ENCODE measurements around the gene MYH6. TPM values are rescaled to one million over a fixed set of nuclear protein-coding genes. Genes with fewer than 3 reads are reported as not detected.
"Not testable (repeated sequence)": the region's sequence is repeated elsewhere in the genome, so short reads cannot be mapped to it uniquely, and the experiment has no call there.

Gene MYH6
- total RNA-seq, 1 donor from 2014 or later = 1.2 TPM

DNA sequence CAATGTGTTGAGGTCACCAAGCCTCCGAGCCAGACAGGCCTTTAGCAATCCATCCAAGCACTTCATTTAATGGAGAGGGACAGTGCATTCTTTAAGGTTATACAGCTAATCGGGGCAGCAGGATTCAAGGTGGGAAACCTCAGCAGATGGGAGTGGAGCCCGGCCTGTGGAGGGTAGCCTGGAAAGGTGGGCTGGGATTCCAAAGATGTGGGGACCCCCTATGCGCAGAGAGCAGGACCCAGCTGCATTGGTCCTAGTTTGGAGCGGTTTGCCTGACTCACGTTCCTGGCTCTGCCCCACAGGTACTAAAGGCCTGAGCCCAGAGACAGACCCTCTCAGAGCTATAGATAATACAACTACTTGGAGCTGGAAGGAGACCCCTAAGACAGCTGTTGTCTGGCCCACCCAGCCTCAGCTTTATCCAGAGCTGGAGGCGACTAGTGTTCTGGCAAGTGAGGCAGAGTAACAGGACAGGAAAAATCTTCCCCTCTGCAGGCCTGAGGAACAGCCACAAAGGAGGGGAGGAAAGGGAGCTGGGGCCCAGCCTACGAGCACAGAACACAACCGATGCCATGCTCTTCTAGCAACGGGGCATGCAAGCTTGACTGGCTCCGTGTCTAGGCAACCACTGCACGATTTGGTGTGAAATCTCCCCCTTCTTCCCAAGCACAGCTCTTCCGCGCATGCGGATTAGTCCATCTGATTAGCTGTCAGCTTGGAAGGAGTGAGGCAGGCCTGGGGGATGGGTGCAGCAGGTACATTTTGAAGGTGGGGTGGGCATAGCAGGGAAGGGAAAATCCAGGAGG lies 28.5 kb upstream of the MYH6 start:
- intact Hi-C loops (cut with micrococcal nuclease) = no loop called here

- intact Hi-C loops (cut with micrococcal nuclease) = no loop called here
Observed at GRCh38 chr14:23435543-23436326, 27.7 kb upstream of the MYH6 start, which contains the start of gene MYH7. TSS of gene MYH7 (minus strand) at chr14:23435660. CDS start at chr14:23433732, 1,928 bp downstream.

DNA sequence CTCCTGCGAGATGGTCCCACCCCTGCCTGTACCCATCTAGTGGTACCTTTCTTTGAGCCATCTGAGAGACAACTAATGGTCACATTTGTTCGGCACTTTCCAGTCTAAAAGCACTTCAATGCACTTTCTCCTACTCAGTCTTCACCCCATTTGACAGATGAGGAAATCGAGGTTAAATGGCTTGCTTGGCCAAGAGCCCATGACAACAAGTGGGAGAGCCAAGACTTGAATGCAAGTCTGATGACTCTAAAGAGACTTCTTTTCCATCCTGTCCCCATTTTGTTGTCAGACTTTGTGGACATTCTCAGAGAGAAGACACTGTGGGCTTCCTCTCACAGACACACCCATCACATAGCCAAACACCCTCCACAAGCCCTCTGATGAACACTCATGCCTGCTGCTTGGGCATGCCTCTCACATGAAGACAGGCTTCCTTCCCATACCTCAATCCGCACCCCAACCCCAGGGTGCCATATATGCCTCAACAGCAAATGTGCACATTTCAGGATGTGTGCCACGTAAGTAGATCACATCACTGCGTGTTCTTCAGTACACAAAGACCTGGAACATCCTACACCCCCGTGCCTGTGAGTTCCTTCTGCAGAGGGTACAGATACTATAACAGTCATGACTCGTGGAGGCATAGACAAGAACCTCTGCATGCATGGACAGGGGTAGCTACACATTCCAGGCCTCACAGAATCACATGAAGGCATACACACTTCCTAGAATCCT lies 26.6 kb upstream of the MYH6 start:
- intact Hi-C loops (cut with micrococcal nuclease) = no loop called here

- intact Hi-C loops (cut with micrococcal nuclease) = no loop called here
Observed at GRCh38 chr14:23433457-23433856, 25.4 kb upstream of the MYH6 start.

GRCh38 chr14:23432946-23433345 lies 24.9 kb upstream of the MYH6 start:
- intact Hi-C loops (cut with micrococcal nuclease) = no loop called here

GRCh38 chr14:23432102-23432925 lies 24.2 kb upstream of the MYH6 start:
- intact Hi-C loops (cut with micrococcal nuclease) = no loop called here

GRCh38 chr14:23431486-23431885 lies 23.4 kb upstream of the MYH6 start:
- intact Hi-C loops (cut with micrococcal nuclease) = no loop called here

- intact Hi-C loops (cut with micrococcal nuclease) = no loop called here
Observed at GRCh38 chr14:23430723-23431085, 22.6 kb upstream of the MYH6 start.

GRCh38 chr14:23430016-23430722 lies 22.1 kb upstream of the MYH6 start:
- intact Hi-C loops (cut with micrococcal nuclease) = no loop called here

DNA sequence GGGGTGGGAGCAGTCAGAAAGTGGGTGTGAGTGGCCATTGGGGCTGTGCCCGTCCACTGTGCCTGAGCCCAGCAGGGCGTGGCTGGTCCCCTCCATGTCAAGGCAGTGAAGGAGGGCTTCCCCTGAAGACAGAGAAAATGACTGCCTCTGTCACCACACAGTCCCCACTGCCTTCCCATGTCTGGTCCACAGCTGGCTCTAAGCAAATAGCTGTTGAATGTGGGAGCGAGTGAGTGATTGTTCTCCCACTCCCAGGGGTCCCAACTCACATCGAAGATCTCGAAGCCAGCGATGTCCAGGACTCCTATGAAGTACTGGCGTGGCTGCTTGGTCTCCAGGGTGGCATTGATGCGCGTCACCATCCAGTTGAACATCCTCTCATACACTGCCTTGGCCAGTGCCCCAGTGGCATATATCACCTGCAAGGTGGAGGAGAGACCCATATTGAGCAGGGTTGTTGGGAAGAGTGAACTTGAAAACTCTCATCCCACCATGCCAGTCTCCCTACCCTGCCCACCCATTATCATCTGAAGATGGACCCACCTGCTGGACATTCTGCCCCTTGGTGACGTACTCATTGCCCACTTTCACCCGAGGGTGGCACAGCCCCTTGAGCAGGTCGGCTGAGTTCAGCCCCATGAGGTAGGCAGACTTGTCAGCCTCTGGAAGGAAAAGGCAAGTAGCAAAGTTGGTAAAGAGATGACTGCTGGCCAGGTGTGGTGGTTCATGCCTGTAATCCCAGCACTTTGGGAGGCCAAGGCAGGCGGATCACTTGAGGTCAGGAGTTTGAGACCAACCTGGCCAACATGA lies 20.8 kb upstream of the MYH6 start:
- intact Hi-C loops (cut with micrococcal nuclease) = no loop called here

DNA sequence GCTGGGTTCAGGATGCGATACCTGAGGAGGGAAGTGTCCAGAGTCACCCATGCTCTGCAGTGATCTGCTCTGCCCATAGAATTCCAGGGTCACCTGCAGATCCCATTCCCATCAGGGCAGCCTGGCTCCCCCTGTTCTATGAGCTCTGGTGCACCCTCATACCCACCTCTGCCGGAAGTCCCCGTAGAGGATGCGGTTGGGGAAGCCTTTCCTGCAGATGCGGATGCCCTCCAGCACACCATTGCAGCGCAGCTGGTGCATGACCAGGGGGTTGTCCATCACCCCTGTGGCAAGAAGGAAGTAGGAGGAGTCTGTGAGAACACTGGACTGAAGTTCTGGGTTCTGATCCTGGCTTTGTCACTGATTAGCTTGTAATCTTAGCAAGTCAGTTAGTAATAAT lies 17.7 kb upstream of the MYH6 start:
- intact Hi-C loops (cut with micrococcal nuclease) = not testable (repeated sequence)

DNA sequence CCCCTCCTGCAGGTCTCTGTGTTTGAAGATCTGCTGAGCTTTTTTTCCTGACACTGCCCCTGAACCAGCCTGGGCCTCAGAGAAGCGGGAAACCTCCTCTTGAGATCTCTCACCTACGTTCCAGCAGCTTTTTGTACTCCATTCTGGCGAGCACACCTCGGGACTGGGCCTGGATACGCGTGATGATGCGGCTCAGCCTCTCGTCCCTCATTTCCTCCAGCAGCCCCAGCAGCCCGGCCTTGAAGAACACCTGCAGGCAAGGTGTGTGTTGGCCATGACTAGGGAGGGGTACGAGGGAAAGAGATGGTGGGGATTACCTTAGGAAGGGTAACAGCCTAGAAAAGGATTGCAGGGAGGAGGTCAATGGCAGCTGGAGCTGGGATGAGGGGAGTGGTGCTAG lies 17.1 kb upstream of the MYH6 start:
- intact Hi-C loops (cut with micrococcal nuclease) = no loop called here

DNA sequence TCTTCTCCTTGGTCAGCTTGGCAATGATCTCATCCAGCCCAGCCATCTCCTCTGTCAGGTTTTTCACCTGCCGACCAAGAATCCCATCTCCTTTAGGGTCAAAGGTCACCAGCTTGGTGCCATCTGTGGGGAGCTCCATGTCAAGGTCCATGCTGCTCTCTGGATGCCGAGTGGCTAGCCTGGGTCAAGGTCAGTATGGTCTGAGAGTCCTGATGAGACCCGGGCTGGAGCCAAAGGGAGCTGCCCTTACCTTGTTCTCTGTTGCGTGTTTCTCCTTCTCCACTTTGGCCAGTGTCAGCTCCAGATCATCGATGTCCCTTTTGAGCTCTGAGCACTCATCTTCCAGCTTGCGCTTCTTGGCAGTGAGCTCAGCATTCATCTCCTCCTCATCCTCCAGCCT lies 15.6 kb upstream of the MYH6 start:
- intact Hi-C loops (cut with micrococcal nuclease) = no loop called here

DNA sequence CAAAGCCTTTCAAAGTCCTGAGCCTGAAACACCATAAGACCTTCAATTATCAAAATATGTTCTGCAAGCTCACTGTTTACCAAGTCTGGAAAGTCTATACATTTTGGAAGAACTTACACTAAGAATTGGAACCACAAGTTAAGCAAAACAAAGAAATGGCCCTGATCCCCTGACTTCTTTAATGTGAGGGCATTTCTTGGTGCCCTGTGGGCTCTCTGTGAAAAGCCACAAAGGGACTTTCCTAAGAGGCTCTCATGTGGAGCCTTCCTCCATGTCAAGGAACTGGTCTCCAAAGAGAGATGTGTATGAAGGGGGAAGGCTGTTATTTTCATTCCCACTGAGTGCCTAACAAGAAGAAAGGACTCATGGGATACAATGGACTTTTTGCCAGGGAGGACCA lies 13.5 kb upstream of the MYH6 start:
- intact Hi-C loops (cut with micrococcal nuclease) = no loop called here

GRCh38 chr14:23419646-23420045 lies 11.6 kb upstream of the MYH6 start:
- intact Hi-C loops (cut with micrococcal nuclease) = not testable (repeated sequence)

GRCh38 chr14:23418021-23418420 lies 9.9 kb upstream of the MYH6 start:
- intact Hi-C loops (cut with micrococcal nuclease) = no loop called here

- intact Hi-C loops (cut with micrococcal nuclease) = not testable (repeated sequence)
Observed at GRCh38 chr14:23417269-23417668, 9.2 kb upstream of the MYH6 start.

- intact Hi-C loops (cut with micrococcal nuclease) = no loop called here
Observed at GRCh38 chr14:23416801-23417200, 8.7 kb upstream of the MYH6 start.
